ENCODE measurements around the gene RBM8A.

Gene RBM8A

DNA sequence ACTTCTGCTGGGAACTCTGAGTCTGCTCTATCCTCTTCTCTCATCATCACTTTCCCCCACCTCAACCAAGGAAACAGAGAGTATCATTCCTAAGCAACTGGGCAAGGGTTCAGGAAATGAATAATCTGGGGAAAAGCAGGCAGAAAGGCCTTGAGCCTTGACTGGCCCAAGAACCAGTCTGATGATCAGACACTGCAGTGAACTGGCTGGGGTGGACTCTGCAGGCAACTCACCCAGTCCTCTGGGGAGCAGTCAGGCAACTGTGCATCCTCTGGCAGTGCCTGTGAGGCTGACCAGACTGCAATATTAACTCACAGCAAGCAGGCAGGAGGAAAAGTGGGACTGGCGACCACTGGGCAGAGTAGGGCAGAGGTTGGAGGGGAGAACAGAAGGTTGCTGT is 42.6 kb downstream of the RBM8A start:
- no peak for DNase-seq (ENCODE audit: low read depth, low spot score)

DNA sequence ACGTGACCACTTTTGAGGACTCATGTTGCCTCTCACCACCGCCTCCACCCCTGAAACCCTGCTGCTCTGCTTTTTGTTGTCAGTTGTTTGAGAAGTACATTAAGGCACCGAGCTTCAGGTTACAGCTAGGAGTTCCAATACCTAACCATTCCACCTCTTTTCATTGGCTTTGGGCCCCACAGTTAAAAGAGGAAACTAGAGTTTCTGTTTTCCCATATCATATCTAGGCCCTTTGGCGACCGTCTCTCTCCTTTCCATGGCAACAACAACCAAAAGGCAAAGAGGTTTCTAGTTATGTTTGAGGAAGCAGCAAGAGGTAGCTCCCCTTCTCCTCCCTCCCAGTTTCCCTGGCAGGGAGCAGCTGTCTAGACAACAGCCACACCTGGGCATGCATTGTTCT is 47.5 kb downstream of the RBM8A start:
- no peak for DNase-seq (ENCODE audit: low read depth, low spot score)

DNA sequence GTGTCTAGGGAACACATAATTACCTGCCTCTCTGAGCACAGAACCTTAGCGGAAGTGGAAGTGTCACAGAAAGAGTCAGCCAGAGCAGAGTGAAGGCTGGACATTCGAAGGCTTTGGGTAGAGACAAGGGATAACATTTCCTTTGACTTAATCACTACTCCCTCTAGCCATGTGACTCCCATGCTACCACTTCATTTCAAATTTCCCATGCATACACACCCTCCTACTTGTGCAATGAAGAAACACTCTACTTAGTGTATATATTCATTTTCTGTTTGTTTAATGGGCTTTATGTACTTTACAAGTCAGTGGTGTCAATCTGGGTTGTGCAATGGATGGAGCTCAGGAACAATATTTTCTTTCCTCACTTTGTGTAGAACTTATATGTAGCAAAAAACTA is 48.6 kb downstream of the RBM8A start:
- DNase-seq (ENCODE audit: low read depth, low spot score) = no peak

DNA sequence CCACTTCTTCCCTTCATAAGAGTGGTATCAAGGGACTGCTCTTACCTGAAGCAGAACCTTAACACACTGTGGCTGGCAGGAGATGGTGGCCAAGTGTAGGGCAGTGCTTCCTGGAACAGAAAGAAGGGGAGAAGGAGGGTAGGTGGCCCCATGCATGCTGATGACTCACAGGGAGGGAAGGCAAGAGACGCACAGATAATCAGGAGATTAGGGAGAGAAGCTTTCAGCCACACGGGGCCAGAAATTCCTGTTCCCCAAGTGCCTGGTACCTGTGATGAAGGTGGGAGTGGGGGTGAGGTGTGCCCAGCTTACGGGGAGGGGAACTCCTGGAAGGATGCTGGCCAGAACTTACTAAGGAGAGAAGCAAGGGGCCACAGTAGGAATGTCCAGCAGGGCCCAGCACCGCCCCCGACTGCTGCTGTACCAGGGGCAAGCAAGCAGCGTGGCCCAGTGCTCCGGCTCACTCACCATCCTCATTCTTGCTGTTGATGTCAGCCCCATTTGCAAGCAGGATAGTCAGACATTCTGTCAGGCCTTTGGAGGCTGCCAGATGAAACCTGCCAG is 49.3 kb downstream of the RBM8A start:
- DNase-seq (ENCODE audit: low read depth, low spot score) = no peak

DNA sequence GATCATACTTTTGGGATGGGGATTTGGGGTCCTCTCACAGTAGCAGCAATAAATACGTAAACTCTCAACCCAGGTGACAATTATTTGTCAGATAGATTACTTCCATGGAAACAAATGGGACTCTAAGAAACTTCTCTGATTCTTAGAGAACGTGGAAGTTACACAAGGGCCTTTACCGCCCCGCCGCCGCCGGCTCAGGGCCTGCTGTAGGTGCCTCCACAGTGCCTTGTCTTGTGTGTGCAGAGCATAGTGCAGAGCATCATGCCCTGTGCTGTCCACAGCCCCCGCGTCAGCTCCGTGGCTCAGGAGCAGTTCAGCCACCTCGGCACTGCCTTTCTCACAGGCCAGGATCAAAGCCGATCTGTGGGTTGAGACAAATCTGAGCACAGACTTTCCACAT is 52.6 kb downstream of the RBM8A start:
- DNase-seq (ENCODE audit: low read depth, low spot score) = no peak

DNA sequence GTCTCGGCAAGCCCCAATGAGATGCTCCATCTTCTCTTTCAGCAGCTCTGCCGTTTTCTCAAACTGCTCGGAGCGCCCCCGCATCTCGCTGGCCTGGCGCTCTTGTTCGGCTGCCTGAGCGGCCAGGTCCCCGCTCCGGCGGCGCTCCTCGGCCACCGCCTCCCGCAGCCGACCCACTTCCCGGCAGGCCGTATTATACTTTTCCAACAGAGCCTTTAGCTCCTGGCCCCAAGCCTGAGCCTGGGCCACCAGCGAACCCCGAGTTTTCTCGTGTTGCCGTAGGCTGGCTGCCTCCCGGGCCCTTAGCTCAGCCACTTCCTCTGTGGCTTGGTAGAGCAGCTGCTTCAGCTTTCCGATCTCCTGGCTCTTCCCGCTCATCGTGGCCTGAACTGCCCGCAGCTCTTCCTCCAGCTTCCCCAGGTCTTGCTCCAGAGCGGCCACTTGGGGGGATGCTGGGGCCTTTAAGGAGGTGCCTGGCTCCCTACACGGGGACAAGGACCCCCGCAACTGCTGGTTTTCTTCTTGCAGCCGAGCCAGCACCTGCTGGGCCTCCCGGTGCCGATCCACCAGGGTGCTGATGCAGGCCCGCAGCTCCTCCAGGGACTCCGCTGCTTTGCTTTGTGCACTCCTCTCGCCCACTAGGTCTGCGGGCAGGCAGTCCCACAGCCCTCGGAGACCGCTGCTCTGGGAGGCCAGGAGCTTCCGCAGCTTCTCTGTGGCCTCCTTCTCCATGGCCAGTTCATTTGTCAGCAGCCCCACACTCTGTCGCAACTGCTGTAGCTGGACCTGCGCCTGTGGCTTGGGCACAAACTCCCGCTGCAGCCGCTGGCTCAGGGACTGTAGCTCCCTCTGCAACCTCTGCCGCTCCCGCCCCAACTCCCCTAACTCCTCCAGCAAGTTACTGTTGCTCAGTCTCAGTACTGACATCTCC is 55.0 kb downstream of the RBM8A start:
- peak; percentile 64 for DNase-seq (ENCODE audit: low read depth, low spot score)

All from astrocyte of the hippocampus (primary cell).